Middle frontal gyrus (tissue), 1 donor: ENCODE measurements around the gene CDC42EP4.
"Not testable (repeated sequence)": the region's sequence is repeated elsewhere in the genome, so short reads cannot be mapped to it uniquely, and the experiment has no call there.

Experiments
- DNase-seq: peaks from one replicate; pipeline ENCODE4 v3.0.0-alpha.2; 2015; ENCODE audit warnings: low spot score; ENCODE audit errors: extremely low spot score

Gene CDC42EP4

DNA sequence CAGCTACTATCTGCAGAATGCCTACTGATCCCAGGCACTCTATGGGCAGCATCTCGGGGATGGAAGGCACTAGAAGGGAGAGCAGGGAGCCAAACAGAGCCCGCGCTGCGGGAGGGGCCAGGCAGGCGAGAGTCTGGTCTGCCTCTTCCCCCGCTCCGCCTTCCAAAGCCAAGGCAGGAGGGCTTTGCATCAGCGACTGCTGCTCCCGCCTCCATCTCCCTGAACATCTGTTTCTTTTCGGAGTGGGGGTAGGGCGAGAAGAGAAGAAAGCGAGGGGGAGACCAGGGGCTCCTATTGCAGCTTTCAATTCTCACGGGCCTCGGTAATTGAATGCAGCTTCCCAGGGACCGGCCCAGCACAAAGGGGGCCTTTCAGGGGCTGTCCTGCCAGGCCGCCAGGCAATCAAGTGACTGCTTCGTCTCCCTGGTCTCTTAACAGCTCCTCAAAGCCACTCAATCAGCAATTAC, 31.4 kb upstream of the CDC42EP4 start:
- DNase-seq: peak; percentile 68

DNA sequence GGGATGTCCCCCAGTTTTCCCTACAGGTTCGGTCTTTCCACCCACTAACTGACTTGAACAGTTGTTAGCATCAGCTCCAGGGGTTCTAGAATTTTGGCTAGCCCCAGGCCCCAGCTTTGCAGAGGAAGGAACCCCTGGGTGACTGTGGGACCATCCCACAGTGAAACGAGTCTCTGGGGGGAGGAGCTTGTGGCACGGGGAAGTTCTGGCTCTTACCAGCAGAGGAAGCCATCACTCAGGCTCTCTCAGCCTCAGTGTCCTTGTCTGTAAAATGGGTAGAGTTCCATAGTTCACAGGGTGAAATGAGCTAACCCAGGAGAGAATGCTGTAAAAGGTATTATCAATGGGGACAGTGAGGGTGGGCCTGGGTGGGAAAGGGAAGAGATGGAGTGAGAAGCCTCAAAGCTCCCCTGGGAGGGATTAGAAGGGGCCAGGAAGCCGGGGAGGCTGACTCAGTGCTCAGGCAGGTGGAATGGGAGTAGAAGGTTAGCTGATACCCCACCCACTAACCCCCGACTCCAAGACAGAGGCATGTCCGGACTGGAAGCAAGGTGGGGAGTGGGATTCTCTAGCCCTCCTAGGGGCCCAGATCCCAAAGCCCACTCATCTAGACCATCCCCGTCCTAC, 30.9 kb upstream of the CDC42EP4 start:
- DNase-seq: no peak

DNA sequence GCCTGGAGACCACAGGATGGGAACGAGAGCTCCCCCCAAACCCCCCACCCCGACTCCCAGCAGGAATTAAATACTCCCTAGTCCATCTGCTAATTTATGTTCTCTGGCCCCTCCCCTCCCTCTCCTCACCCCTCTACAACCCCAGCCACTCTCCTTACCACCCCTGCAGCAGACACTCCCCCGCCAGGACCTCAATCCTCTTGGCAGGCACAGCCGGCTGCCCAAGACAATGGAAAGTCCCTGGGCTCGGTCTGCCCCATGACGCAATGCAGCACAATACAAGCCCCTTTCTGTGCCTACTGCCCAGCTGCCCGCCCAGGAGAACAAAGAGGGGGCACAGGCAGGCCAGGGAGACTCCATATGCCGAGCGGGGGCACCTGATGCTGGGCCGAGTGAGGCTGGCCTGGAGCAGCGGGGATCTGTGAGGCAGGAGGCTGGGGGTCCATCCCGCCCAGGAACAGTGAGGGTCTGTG, 30.3 kb upstream of the CDC42EP4 start:
- peak; percentile 86 for DNase-seq

DNA sequence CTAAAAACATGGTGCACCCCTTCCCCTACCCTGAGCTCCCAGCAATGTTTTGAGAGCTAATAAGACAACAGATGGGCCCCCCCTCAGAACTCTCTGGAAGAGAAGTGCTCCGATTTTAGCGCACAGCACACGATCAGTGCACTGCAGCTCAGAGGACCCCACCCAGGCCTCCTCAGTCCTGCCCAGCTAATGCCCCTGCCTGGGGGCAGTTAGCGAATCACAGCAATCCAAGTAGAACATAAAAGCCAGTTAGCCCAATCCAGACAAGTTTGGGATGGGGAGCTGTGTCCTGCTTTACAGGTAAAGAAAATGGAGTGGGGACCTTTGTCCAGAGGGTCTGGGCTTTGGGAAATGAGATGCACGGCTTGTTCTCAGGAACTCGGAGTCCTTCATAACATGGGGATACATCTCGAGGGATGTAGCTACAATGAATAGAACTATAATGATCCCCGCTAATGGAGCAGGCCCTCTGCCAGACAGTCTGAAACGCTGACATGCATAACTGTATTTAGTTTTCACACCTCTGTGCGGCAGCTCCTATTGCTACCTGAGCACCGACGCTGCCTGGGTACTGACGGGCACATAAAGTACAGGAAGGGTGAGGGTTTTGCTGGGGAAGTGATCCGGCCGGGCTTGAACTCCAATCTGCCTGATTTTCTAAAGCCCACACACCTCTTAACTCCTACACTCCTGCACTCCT, 29.7 kb upstream of the CDC42EP4 start:
- DNase-seq: no peak

DNA sequence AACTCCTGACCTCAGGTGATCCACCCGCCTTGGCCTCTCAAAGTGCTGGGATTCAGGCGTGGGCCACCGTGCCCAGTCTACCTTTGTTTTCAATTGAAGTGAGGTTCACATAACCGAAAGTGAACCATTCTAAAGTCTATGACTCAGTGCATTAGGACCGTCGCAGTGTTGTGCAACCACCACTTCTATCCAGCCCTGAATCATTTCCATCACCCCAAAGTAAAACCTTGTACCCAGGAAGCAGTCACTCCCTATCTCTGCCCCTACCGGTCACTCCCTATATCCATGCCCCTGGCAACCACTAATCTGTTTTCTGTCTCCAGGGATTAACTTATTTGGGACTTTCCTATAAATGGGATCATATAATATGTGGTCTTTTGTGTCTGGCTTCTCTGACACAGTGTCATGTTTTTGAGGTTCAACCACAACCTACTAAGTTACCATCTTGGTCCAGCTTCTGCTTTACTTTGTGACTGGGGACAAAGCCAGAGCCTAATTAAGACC, 28.3 kb upstream of the CDC42EP4 start:
- DNase-seq: no peak

DNA sequence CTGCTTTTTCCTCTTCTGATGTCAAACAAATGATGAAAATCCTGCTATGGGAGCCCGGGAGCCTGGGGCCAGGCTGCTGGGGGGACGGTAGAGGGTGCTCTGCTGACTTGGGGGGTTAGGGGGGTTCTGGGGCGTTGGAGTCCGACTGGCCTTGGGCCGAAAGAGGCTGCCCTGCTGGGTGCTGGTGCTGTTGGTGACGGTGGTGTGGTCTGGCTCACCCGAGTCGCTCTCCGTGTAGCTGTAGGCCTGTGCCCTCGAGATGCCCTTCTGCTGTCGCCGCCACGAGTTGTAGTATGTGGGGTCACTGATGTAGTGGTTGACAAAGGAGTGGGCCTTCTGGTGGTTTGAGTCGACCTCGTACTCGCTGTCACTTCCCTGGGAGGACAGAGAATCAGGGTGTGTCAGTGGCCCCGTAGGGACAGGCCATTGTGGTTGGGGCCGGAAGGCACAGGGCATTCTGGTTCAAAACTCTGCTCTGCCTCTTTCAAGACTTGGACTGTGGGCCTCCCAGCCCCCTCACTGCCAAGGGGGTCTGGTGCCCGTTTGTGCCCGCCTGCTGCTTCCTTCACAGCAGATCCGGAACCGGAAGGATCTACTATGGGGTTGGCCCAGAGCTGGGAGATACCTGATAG, 26.9 kb upstream of the CDC42EP4 start:
- DNase-seq: no peak

DNA sequence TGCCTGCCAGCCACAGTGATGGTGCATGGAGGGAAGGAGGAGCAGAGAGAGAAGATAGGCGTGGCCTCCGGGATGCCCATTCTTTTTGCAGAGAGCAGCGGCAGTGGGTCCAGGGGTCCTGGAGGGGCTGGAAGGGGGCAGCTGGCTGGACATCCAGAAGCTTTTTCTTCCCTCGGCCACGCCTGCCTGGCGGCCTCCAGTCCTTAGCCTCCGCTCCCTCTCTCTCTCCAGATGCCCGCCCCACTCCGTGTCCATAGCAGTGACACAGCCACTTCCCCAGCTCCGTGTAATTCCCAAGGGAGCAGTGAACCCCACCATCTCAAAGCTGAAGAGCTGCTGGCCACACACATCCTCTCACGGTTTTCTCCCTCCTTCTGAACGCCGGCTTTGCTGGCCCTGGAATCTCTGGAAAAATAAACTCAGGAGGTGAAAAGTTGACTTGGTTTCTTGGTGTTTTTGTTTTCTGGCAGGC, 26.3 kb upstream of the CDC42EP4 start:
- no peak for DNase-seq

DNA sequence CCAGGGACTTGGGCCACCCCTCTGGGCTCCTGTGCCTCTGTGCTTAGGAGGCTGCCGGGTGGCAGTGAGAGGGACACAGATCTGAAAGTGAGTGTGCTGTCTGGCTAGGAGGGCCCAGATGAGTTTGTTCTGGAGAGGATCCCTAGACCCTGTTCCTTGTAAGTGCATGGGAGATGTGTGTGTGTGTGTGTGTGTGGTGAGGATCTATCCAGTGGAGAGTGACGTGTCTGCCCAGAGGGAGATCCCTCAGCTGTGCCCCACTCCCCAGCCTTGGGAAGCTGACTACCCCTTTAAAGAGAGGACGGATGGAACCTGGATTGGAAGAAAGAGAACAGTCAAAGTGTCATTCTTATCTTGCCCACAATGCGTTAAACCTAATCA, 25.5 kb upstream of the CDC42EP4 start:
- DNase-seq: no peak

DNA sequence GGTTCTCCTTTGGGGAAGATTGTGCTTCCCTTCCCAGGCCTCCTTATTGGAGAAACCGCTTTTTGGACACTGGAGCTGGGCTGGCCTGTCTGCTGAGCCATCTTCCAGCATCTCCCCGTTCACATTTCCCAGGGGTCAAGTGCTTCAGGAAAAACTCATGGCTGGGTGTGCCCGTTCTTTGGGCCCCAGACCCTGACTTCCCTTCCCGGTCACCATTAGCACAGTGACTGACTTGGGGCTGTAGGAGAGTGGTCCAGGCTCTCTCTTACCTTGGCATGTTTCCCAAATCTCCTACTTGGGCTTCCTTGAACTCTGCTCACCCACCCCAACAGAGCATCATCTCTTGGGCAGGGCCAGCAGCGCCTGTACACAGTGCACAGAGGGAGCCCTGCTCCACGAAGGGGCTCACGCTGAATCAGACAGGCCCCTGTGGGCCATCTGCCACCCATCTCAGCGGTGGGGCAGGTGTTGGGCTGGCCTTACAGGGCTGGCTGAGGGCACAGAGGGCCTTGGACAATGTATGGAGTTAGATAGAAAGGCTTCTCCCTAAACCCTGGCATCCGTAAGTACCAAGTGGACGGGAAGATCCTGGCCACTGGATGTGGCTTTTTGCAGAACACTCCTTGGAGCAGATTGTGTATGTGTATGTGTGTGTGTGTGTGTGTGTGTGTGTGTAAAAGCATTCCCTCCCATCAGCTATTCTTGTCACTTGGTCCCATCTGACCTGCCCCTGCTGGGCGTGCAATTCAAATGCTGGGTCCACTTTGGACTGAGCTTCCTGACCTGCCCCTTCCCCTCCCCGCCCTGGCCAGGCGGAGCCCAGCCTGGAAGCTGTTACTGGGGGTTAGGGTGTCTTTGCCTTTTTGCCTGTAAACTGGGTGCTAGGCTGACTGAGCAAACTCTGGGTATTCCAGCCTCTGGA, 24.9 kb upstream of the CDC42EP4 start:
- DNase-seq: no peak

DNA sequence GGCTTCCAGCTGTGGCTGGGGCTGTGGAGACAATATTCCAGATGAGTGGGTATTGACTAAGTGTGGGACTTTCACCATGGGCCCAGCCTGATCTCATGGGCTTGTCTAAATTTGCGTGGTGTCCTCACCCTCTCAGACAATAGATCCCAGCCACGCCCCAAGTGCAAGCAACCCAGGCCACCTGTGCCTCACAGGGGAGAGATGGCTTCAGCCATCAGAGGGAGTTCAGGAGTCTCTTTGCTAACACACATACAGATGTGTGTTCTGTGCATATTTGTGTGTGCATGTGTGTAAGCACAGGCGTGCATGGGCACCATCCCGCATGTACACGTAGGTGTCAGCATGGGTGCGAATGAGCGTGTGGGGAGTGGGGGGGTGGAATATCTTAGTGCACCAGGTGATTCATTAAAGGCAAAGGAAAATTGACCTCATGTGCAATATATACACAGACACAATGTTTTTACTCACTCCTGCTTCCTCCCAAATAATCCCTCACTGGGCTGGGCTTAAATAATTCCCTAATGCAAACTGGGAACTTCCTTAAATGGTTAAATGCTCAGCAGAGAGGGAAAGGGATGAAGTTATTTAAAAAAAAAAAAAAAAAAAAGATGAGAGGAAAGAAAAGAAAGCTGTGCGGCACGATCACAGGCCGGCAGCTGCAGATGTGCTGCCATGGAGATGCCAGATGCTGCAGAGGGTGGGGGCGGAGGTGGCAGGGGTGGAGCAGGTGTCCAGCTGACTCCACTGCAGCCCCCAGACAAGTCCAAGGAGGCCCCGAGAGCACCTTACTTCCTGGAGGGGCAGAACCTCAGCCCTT, 24.0 kb upstream of the CDC42EP4 start:
- DNase-seq: no peak

DNA sequence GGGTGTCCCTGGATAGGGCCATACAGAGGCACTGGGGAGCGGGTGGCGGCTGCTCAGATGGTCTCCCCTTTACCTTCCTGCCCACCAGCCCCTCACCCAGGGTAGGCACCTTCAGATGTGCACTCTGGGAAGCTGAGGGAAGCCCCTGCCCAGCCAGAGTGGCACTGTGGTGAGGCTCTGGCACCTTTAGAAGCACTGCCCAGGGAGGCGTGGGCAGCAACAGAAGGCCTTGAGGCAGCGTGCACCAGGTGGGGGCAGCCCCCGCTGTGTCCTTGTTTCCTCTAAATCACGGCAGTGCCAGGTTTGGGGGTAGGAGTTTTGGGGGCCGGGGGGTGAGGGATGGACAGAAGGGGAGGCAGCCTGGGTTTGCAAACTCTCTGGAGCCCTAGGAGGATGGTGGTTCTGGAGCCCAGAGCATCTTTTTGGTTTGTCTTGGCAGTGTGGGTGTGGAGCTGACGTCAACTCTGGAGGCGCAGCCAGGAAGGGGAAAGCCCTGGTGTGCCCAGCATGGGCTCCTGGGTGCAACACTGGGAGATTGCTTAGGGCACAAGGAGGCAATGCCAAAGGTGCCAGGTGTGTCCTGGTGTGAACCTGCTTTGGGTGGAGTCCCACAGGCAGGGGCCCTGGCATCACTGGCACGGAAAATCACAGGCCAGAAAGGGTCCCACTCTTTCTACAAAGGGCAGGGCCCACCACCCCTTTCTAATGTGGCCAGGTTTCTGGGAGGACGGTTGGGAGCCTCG, 23.1 kb upstream of the CDC42EP4 start:
- DNase-seq: no peak

DNA sequence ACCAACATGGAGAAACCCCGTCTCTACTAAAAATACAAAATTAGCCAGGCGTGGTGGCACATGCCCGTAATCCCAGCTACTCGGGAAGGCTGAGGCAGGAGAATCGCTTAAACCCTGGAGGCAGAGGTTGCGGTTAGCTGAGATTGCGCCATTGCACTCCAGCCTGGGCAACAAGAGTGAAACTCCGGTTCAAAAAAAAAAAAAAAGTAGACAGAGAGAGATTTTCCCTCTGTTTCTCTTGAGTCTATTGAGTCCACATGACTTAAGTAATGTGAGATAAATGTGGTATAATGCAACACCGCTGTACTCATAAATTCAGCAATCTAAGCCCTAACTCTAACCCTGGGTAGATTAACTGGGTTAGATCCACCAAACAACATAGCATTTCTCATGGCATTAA, 21.6 kb upstream of the CDC42EP4 start:
- not testable (repeated sequence) for DNase-seq

DNA sequence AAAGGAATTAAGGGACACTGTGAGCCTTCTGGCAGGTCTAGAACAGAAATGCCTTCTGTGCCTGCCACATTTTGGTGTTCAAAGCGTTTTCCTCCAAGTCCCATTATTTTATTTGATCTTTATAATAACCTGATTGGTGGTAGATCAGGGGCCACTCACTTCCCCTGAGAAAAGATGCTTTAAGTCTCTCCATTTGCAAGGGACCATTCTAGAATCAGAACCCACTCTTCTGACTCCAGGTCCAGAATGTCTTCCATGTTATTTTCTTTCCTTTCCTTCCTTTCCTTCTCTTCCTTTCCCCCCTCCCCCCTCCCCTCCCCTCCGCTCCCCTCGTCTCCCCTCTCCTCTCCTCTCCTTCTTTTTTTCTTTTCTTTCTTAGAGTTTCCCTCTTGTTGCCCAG, 19.3 kb upstream of the CDC42EP4 start:
- DNase-seq: no peak

DNA sequence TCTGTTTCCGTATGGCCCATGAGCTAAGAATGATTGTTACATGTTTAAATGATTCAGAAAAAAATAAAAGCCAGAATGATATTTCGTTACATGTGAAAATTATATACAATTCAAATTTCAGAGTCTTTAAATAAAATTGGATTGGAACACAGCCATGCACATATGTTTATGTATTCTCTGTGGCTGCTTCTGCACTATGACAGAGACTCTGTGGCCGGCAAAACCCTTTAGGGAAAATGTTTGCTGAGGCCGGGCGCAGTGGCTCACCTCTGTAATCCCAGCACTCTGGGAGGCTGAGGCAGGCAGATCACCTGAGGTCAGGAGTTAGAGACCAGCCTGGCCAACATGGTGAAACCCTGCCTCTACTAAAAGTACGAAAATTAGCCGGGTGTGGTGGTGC, 15.9 kb upstream of the CDC42EP4 start:
- DNase-seq: no peak

DNA sequence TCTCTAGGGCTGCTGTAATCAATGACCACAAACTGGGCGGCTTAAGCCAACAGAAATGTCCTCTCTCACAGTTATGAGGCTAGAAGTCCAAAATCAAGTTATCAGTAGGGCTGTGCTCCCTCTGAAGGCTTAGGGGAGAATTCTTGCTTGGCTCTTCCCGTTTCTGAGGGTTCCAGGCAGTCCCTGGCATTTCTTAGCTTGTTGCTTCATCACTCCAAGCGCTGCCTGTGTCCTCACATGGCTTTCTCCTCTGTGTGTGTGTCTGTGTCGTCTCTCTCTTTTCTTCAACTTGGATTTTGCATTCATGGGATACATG, 13.7 kb upstream of the CDC42EP4 start:
- DNase-seq: no peak

DNA sequence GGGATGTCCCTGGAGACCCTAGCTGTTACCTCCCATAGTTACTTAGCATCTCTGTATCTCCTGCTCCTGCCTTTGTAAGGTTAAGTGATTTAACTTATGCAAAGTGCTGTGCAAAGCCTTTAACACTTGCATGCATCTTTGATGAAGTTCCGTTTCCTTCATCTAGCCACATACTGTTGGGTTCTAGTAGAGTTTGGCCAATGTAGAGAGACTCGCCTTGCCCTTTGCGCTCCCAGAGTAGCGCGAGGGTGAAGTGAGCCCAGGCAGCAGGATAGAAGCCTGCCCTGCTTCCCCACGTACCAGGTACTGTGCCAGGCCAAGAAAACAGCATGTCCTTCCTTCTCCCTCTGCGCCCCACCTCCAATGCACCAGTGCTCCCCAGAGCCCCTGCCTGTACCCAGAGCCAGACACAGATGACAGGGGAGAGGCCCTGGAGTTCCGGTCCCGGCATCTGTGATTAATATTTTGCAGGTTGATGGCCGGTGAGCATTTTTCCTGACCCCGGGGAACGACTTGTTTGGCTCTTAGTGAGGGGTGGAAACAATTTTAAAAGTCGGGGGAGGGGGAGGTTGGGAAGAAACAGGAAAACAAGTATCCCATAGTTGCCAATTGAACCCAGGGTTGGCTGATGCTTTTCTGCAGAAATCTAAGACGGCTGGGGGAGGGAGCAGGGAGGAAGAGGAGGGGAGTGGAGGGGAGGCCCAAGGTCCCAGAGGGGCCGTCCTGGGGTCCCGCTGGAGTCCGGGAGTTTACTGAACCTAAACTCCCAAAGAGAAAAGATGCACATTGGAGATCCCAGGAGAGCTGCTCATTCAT, 13.1 kb upstream of the CDC42EP4 start:
- no peak for DNase-seq

DNA sequence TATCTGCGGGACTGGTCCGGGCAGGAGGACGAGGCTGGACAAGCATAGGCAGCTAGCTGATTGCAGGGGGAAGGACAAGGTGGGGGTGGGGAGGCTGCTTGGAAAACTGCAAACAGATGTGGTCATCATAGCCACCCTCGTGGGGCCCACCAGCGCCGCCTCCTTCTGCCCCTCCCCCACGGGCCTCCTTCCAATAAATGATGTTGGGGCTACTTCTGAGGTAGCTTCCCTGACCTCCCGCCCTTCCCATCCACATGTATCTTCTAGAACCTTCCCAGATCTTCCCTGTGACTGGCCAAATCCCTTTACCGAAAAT, 12.3 kb upstream of the CDC42EP4 start:
- DNase-seq: no peak

DNA sequence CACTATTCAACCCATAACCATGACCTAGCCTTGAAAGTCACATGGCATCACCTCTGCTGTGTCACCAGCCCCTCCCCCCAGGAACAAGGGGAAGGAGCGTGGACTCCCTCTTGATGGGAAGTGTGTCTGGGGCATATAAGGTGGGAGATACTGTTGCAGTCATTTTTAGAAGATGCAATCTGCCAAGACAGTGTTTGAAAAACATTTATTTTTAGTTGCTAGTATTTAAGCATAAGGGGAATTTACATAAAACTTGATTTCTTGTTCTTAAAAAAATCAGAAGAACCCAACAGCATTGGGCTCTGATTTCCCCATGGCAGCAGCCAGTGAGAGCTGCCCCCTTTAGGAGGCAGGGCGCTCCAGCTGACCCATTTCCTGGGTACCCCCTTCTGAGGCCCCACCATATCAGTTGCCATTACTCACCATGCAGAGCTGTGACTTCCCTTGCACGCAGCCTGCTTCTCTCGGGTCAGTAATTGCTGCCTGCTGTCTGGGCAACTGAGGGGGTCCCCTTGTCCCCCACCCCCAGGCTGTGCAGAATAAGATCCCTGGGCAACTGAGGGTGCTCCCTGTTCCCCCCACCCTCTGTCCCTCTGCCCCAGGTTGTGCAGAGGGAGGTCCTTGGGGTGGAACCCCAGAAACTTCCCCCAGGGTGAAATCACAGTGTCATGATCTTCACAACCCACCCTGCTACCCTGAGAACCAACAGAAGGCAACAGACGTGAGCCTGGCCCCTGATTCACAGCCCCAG, 11.8 kb upstream of the CDC42EP4 start:
- DNase-seq: no peak
